HG02938 (cell line): ENCODE data around the gene ATAD3B.
"Not testable (repeated sequence)": the region's sequence is repeated elsewhere in the genome, so short reads cannot be mapped to it uniquely, and the experiment has no call there.

Experiments used
- ATAC-seq: cut with Tn5 transposase; IDR thresholded peaks from one replicate; pipeline ENCODE4 v1.9.1; 2021; ENCODE audit warnings: mild to moderate bottlenecking, moderate library complexity; ENCODE audit not compliant: unreplicated experiment

ATAD3B gene

DNA sequence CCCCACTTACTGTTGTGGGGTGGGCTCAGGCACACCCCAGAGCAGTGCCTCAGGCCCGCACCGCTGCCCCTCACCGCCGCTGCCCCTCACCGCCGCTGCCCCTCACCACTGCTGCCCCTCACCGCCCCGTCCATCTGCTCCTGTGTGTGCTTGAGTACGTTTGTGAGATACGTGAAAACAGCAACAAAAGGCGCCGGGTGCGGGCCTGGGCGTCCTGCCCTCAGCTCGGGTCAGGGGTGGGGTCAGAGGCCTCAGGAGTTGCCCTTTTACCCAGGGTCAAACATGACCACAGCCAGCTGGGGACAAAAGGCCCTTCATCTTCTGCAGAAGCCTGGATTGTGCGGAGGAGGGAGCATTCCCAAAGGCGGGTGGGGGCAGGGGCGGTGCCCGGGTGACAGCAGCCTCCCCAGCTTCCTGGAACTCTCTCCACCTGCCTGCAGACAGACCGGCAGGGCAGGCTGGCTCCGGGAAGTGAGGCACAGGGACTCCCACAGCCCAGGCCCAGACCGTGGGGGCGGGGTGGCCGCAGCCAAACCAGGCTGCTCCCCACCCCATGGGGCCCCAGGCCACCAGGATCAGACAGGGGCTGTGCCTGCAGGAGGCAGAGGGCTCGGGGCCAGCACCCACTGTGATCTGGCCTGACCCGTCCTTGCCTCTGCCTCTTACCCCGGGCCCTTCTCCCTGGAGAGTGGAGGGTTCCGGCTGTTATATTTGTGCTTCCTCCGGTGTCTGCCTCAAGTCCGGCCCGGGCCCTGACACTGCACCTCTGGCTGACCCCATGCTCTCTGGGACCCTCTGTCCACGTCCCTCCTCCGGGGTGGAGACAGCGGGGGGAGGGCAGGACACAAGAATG, 38.4 kb upstream of the ATAD3B start:
- no peak for ATAC-seq

DNA sequence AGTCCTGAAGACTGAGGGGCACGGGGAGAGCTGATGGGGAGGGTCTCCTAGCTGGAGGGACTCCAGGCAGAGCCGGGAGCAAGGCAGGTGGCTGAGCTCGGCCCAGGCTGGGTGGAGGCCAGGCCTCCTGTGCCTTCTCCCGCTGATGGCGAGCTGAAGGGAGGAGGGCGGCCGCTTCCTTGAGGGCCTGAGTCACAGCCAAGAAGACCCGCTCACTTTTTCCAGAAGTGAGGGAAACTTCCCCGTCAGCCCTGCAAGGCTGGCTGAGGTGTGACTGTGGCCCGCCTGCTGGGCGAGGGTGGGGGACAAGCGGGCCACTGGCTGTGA, 37.8 kb upstream of the ATAD3B start:
- no peak for ATAC-seq

GRCh38 chr1:1434131-1434823, 37.3 kb upstream of the ATAD3B start:
- no peak for ATAC-seq

GRCh38 chr1:1434824-1435105, 36.8 kb upstream of the ATAD3B start:
- ATAC-seq: no peak

- no peak for ATAC-seq
Observed at GRCh38 chr1:1435106-1435903, 36.3 kb upstream of the ATAD3B start, which contains the start of gene VWA1. Gene VWA1 (plus strand): TSS chr1:1435690. CDS start chr1:1435749, 59 bp downstream.

- ATAC-seq: no peak
Observed at GRCh38 chr1:1435911-1436629, 35.5 kb upstream of the ATAD3B start.

DNA sequence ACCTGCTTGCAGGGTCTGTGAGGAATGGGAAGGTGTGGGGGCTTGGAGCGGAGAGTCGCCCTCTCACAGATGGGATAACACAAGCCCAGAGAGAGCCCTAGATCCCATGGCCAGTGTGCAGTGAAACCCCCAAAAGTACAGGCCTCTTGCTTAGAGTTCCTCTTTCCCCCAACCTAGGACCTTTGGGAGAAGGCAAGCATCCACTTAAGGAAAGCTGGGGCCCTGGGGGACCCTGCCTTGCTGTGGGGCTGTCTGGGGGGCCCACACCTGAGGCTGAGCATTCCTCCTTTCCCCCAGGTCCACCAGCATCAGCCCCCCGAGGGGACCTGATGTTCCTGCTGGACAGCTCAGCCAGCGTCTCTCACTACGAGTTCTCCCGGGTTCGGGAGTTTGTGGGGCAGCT, 34.9 kb upstream of the ATAD3B start:
- no peak for ATAC-seq

DNA sequence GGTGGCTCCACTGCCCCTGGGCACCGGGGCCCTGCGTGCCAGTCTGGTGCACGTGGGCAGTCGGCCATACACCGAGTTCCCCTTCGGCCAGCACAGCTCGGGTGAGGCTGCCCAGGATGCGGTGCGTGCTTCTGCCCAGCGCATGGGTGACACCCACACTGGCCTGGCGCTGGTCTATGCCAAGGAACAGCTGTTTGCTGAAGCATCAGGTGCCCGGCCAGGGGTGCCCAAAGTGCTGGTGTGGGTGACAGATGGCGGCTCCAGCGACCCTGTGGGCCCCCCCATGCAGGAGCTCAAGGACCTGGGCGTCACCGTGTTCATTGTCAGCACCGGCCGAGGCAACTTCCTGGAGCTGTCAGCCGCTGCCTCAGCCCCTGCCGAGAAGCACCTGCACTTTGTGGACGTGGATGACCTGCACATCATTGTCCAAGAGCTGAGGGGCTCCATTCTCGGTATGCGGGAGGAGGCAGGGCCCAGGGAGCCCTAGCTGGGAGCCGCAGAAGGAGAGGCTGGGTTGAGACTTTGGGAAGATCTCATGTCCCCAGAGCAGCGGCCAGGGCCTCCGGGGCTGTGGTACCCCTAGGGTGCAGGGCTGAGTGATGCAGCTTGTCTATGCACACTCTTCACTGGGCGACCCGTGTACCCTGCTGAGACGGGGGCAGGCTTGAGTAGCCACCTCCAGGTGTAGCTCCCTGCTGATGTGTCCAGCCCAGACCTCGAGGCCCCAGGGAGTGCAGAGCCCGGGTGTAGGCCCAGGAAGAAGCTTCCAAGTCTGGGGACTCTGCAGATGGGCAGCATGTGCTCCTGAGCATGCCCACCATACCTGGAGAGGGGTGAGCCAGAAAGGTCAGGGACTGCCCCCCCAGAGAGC, 34.3 kb upstream of the ATAD3B start:
- ATAC-seq: no peak

GRCh38 chr1:1437904-1438376, 33.6 kb upstream of the ATAD3B start:
- no peak for ATAC-seq

GRCh38 chr1:1438531-1439381, 32.8 kb upstream of the ATAD3B start:
- no peak for ATAC-seq

GRCh38 chr1:1439546-1440261, 31.9 kb upstream of the ATAD3B start:
- ATAC-seq: no peak

GRCh38 chr1:1440262-1441001, 31.1 kb upstream of the ATAD3B start:
- ATAC-seq: no peak

DNA sequence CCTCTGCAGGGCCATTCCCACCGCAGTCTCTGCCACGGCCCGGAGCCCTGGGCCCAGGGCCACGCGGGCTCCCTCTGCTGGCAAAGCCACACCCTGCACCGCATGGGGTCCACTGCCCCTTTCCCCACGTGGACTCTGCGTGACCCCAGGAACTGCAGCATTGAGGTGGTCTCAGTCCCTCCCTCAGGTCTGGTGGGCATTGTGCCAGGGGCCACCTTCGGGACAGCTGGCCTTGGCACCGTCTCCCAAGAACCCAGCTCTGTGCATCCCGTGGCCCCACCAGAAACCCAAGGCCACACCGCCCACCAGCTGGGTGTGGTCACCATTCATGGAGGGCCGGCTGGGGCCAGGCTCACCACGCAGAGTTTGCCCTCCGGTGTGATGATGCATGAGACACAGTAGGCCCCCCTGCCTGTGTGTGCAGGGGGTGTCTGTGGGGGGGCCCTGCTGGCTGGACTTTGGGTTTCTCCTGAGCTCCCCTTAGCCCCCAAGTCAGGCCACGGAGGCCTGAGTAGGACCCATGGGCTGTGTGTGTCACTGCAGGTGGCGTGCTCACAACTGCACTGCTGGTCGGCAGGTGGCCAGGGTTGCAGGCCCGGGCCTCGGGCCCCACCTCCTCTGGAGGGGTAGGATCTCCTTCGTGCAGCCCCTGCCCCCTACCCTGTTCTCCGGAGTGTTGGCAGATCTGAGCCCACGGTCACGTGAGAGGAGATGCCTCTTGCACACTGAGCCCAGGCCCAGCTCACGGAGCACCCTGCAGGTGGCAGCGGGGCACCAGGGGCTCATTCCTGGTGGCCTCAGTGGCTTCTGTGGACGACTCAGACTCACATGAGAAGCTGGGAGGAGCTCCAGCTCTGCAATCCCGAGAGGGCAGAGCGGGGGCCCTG, 30.3 kb upstream of the ATAD3B start:
- ATAC-seq: no peak

- no peak for ATAC-seq
Observed at GRCh38 chr1:1442069-1442770, 29.3 kb upstream of the ATAD3B start.

DNA sequence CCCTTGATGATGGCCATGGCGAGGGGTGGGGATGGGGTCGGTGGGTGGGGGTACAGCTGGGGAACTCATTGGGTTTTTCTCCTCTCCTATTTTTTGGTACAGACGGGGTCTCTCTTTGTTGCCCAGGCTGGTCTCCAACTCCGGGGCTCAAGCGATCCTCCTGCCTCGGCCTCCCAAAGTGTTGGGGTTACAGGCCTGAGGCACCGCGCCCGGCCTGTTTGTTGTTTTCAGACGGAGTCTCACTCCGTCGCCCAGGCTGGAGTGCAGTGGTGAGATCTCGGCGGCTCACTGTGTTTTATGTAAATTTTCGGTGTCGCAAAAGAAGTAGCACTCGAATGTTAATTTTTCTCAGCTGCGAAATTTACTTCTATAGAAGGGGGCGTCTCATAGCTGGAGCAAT, 24.9 kb upstream of the ATAD3B start:
- not testable (repeated sequence) for ATAC-seq

DNA sequence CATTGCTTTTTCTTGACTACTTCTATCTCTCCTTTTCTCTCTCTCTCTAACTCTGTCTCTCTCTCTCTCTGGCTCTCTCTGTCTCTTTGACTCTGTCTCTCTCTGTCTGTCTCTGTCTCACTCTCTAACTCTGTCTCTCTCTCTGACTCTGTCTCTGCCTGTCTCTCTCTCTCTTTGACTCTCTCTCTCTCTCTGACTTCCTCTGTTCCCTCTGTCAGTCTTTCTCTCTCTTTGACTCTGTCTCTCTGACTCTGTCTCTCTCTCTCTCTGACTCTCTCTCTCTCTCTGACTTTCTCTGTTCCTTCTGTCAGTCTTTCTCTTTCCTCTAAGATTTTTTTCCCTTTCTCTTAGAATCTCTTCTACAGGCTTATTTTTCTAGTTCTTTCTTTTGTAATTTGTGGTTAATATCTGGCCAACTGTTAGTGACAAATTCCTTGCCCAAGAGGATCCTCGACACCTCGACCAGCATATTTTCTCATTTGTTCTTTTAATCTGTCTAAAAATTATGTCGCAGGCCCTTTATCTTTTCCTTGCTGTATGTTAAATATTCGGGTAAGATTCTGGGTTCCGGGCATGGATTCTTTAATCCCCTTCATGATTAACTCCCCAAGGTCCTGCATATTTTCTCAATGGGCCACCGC, 22.3 kb upstream of the ATAD3B start, which contains the start of gene ATAD3C:
Gene ATAD3C (plus strand): TSS at position 591 of the 641 bp plus-strand sequence. CDS start 995 bp downstream, outside the sequence.
- no peak for ATAC-seq
